ENCODE measurements around the gene COL12A1.

GRCh38 chr6:75220357-75220756 lies 14.5 kb upstream of the COL12A1 start:
- no peak for TF ChIP-seq CTCF (IDR thresholded peaks at IDR 0.05; ENCODE audit: poor library complexity)
- no peak for TF ChIP-seq EZH2phosphoT487 (IDR thresholded peaks at IDR 0.05; ENCODE audit: low read depth, severe bottlenecking, unreplicated experiment)
